HFFc6 (cell line): ENCODE results near the gene VWCE. TPM values are rescaled to one million over a fixed set of nuclear protein-coding genes. Genes with fewer than 3 reads are reported as not detected.

Experiments used
- DNase-seq: peaks from one replicate; pipeline ENCODE4 v3.0.0-alpha.2; 2018
- H3K27ac Mint-ChIP-seq: 2 replicates; pipeline ENCODE4 v1.8.0; 2020; ENCODE audit warnings: mild to moderate bottlenecking, mixed read lengths
- H3K27me3 Mint-ChIP-seq: 2 replicates; pipeline ENCODE4 v1.8.0; 2021; ENCODE audit warnings: mild to moderate bottlenecking, moderate library complexity, mixed read lengths; ENCODE audit not compliant: insufficient read depth
- H3K36me3 Mint-ChIP-seq: 2 replicates; pipeline ENCODE4 v1.8.0; 2021; ENCODE audit warnings: low read depth, mixed read lengths
- H3K4me1 Mint-ChIP-seq: 2 replicates; pipeline ENCODE4 v1.8.0; 2020; ENCODE audit warnings: low read depth, mixed read lengths
- H3K4me3 Mint-ChIP-seq: 2 replicates; pipeline ENCODE4 v1.8.0; 2020; ENCODE audit warnings: mild to moderate bottlenecking, moderate library complexity, mixed read lengths
- H3K9me3 Mint-ChIP-seq: 2 replicates; pipeline ENCODE4 v1.8.0; 2020; ENCODE audit warnings: mild to moderate bottlenecking, mixed read lengths
- total RNA-seq, 6 experiments: library from RNA; stranded (reverse); fragmentation: NEBNext Ultra II Directional; extraction: Animal tissue kit (Norgen Biotek cat#: 25700); gene quantifications; 2 replicates in 1 of 6; 3 replicates in 5 of 6; pipeline ENCODE4 v1.2.3, GENCODE V29; 2021
- TF ChIP-seq, protein P1 (sequence below): fragments of 200-600 bp; sonication (generic); IDR thresholded peaks from 2 replicates; pipeline ENCODE4 v1.5.0; 2021; ENCODE audit warnings: antibody characterized with exemption, mild to moderate bottlenecking

Gene VWCE
- total RNA-seq, 6 experiments from 2014 or later = 0.47 to 1.5 (median 0.74) TPM

DNA sequence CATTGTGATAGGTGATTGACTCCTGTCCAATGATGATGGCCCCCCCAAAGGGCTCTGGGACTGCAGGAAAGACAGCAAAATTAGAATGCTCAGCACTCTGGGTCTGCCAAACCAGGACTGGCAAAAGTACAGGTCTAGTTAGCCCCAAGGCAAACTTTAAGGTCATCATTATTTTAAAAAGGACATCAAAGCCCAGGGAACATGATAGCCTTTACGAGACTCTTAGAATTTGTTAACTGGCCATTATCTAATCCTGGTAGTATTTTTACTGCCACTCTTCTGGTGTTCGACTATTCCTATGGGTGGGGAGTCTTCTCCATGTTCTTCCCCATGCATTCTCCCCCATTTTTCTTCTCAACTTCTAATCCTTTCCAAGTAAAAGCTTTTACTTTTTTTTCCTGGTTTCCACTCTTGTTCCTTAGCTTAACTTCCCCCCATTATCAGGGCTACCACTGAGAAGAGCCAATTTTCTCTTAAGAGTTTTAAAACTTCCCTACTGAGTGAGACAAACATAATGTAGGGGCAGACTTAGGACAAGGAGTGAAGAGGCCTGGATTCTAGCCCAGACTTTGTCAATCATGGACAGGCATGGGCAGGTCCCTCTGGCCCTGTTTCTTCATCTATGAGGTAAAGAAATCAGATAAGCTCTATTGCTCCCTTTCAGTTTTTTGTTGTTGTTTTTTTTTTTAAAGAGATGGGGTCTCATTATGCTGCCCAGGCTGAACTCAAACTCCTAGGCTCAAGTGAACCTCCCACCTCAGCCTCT is 30.7 kb upstream of the VWCE start:
- Mint-ChIP-seq H3K4me3 (no peak overlapping the region), H3K9me3 (no peaks in the 10 kb centered on the region), H3K4me1 (peaks cover 45% of the 10 kb centered on the region), H3K27ac (peak overlapping the region; percentile 11), H3K27me3 (peaks cover 1% of the 10 kb centered on the region; the same call in 1 of the 2 replicates), H3K36me3 (peaks cover 51% of the 10 kb centered on the region)
- TF ChIP-seq, protein P1, sequence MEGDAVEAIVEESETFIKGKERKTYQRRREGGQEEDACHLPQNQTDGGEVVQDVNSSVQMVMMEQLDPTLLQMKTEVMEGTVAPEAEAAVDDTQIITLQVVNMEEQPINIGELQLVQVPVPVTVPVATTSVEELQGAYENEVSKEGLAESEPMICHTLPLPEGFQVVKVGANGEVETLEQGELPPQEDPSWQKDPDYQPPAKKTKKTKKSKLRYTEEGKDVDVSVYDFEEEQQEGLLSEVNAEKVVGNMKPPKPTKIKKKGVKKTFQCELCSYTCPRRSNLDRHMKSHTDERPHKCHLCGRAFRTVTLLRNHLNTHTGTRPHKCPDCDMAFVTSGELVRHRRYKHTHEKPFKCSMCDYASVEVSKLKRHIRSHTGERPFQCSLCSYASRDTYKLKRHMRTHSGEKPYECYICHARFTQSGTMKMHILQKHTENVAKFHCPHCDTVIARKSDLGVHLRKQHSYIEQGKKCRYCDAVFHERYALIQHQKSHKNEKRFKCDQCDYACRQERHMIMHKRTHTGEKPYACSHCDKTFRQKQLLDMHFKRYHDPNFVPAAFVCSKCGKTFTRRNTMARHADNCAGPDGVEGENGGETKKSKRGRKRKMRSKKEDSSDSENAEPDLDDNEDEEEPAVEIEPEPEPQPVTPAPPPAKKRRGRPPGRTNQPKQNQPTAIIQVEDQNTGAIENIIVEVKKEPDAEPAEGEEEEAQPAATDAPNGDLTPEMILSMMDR = no peak
- no peak for DNase-seq

DNA sequence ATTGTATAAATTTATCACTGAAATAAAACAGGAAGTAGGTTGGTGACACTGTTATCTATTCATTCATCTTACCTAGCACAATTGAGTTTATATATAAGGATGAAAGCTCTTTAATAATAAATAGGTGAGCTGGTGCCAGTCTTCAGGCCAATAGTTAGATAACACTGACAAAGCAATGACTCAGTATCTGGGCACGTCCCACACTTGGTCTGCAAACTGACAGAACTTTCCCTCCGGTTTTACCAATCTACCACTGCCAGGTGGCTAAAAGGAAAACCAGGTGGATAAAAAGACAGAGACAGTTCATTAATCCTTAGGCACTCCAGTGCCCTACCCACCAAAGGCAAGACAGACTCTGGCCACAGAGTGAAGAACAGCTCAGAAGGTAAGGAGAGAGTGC is 20.1 kb upstream of the VWCE start:
- Mint-ChIP-seq H3K27me3 (peaks cover 1% of the 10 kb centered on the region), H3K9me3 (no peaks in the 10 kb centered on the region), H3K36me3 (peaks cover 16% of the 10 kb centered on the region), H3K27ac (peak overlapping the region; percentile 24; the same call in 1 of the 2 replicates), H3K4me1 (no peaks in the 10 kb centered on the region), H3K4me3 (no peak overlapping the region)
- DNase-seq = no peak
- TF ChIP-seq, protein P1 = no peak

DNA sequence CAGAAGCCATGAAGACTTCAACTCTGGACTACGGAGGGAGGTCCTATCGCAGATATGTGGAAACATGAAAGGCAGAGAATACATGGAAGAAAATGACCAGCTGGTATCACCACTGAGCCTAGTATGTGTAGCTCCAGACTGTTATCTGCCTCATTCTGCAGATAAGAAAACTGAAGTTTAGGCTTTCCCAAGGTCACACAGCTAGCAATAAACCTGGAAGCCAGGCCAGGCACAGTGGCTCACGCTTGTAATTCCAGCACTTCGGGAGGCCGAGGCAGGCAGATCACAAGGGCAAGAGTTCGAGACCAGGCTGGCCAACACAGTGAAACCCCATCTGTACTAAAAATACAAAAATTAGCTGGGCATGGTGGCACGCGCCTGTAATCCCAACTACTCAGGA is 15.6 kb upstream of the VWCE start:
- Mint-ChIP-seq H3K27ac (no peak overlapping the region), H3K36me3 (peaks cover 10% of the 10 kb centered on the region), H3K9me3 (no peaks in the 10 kb centered on the region), H3K4me3 (no peak overlapping the region), H3K27me3 (no peaks in the 10 kb centered on the region), H3K4me1 (no peaks in the 10 kb centered on the region)
- DNase-seq = no peak
- TF ChIP-seq, protein P1 = no peak

DNA sequence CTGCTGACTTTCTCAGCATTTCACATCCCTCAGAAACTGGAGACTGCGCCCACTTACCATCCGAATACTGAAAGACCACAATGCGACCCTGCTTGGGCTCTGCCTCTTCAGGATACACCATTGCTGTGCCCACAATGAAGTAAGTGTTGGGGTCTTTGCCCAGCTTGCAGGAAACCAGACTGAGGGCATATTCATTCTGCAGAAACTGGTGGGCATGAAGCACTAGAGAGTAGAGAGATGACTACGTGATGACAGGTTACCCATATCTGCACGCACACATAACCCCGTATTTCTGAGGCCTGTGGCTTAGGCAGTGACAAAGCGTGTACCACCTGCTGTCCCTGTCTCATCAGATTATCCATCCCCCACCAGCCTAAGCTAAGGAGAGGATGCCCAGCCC is 14.6 kb upstream of the VWCE start:
- Mint-ChIP-seq H3K4me3 (no peak overlapping the region), H3K9me3 (no peaks in the 10 kb centered on the region), H3K27ac (no peak overlapping the region), H3K36me3 (peaks cover 5% of the 10 kb centered on the region), H3K27me3 (no peaks in the 10 kb centered on the region), H3K4me1 (no peaks in the 10 kb centered on the region)
- no peak for DNase-seq
- TF ChIP-seq, protein P1 = no peak

DNA sequence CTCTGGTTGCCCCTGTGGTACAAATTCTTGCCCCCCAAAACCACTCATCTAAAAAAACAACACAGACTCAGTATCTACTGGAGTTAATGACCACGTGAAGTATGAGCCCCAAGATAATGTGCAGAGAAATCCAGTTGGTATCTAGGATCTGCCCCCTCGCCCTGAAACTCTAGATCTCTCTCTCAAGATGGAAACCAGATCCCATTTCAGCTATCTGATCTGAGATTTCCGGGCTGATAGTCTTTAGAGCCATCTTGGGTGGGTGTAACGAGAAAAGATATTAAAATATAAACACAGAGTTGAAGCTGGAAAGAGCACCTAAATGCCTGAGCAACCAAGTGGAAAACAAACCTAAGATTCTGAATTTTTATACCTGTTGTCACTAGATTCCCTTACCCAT is 14.0 kb upstream of the VWCE start:
- no peak for DNase-seq
- Mint-ChIP-seq H3K27me3 (no peaks in the 10 kb centered on the region; the same call in 1 of the 2 replicates), H3K4me1 (no peaks in the 10 kb centered on the region), H3K9me3 (no peaks in the 10 kb centered on the region), H3K27ac (no peak overlapping the region), H3K4me3 (no peak overlapping the region), H3K36me3 (peaks cover 5% of the 10 kb centered on the region)
- TF ChIP-seq, protein P1 = no peak
